ENCODE results near the gene APBB1IP. TPM values are rescaled to one million over a fixed set of nuclear protein-coding genes. Genes with fewer than 3 reads are reported as not detected.
"Not testable (repeated sequence)": the region's sequence is repeated elsewhere in the genome, so short reads cannot be mapped to it uniquely, and the experiment has no call there.

The APBB1IP gene
- total RNA-seq, 1 experiment from 2014 or later, result not detected

DNA sequence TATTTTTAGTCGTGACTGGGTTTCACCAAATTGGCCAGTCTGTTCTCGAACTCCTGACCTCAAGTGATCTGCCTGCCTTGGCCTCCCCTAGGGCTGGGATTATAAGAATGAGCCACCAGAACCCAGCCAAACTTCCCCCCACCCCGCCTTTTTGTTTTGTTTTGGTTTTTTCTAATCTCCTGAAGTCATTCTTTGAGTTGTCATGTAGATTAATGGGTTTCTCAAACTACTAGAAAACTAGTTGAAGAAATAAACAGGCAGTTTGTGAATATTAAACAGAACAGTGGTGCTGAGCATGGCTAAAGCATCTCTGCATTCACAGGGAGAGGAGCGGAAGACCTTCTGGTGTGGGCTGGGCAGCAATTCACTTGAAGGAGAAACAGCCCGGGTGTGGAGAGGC, 151.7 kb downstream of the APBB1IP start:
- in situ Hi-C loops (cut with HindIII; ENCODE audit: low sequenced_read_pairs); DNase-seq (ENCODE audit: low spot score): not testable (repeated sequence)

DNA sequence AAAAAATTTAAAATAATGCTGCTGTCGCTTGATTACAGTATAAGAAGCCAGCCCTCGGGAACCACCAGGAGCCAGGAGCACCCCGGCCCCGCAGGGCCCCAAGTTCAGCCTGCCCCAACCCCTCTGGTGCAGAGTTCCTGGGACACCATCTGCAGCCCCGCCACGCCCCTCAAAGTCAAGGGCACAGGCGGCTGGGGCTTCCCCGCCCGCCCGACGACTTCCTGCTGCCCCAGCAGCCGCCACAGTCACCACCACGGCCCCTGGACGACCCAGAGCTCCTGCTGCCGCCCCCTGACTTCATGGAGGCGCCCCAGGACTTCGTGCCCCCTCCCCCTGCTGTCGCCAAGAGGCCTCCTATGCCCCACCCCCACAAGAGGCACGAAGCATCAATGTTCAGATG, 155.8 kb downstream of the APBB1IP start:
- in situ Hi-C loops (cut with HindIII; ENCODE audit: low sequenced_read_pairs), result no loop called here
- DNase-seq (ENCODE audit: low spot score), result no peak

DNA sequence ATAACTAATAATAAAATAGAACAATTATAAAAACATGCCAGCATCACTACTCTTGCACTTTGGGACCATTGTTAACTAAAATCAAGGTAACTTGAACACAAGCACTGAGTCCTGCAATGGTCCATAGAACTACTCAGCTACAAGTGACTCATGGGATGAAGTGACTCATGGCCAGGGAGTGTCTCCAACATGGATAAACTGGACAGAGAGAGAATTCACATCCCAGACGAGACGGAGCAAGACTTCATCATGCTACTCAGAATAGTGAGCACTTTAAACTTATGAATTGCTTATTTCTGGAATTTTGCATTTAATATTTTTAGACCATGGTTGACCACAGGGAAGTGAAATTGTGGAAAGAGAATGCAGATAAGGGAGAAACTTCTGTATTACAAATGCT, 165.1 kb downstream of the APBB1IP start:
- DNase-seq (ENCODE audit: low spot score); in situ Hi-C loops (cut with HindIII; ENCODE audit: low sequenced_read_pairs): not testable (repeated sequence)

DNA sequence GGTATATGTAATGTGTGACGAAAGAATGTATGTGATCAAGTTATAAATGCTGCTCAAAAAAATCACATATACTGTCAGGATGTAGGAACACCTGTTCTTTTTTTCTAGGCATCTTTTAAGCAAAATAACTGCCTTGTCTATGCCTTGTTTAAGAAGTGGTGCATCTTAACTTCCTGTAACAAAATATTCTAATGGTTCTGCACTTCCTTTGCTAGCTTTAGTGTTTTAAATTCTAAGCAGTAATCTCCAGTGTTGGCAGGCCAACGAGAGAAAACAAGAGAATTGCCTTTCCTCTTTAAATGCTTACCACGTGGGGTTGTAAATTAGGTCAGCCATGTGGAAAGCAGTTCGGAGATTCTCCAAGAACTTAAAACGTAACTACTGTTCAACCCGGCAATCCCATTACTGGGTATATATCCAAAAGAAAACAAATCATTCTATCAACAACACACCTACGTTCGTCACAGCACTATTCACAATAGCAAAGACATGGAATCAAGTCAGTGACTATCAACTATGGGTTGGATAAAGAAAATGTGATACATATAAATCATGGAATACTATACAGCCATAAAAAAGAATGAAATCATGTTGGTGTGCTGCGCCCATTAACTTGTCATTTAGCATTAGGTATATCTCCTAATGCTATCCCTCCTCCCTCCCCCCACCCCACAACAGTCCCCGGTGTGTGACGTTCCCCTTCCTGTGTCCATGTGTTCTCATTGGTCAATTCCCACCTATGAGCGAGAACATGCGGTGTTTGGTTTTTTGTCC, 166.4 kb downstream of the APBB1IP start:
- in situ Hi-C loops (cut with HindIII; ENCODE audit: low sequenced_read_pairs), result not testable (repeated sequence)

DNA sequence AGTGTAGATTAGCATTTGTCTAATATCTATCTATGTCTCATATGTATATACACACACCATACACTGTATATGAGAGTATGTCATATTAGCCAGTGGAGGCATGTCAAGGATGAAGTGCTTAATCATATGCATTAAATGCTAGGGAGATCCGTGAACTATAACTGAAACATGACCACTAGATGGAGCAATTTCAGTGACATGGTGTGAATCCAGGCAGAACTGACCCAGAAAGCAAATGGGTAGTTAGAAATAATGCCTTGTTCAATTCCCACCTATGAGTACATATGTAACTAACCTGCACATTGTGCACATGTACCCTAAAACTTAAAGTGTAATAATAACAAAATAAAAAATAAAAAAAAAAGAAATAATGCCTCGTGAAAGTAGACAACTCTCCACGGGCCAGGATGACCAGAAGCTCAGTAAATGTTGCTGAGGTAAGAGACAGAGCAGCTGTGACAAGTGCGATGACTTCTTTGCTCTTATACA, 168.3 kb downstream of the APBB1IP start:
- peak; percentile 3 for DNase-seq (ENCODE audit: low spot score)
- in situ Hi-C loops (cut with HindIII; ENCODE audit: low sequenced_read_pairs), result not testable (repeated sequence)

More for the DNA sequence above, 166.4 kb downstream of the APBB1IP start:
- peak; percentile 3 for DNase-seq (ENCODE audit: low spot score)

DNA sequence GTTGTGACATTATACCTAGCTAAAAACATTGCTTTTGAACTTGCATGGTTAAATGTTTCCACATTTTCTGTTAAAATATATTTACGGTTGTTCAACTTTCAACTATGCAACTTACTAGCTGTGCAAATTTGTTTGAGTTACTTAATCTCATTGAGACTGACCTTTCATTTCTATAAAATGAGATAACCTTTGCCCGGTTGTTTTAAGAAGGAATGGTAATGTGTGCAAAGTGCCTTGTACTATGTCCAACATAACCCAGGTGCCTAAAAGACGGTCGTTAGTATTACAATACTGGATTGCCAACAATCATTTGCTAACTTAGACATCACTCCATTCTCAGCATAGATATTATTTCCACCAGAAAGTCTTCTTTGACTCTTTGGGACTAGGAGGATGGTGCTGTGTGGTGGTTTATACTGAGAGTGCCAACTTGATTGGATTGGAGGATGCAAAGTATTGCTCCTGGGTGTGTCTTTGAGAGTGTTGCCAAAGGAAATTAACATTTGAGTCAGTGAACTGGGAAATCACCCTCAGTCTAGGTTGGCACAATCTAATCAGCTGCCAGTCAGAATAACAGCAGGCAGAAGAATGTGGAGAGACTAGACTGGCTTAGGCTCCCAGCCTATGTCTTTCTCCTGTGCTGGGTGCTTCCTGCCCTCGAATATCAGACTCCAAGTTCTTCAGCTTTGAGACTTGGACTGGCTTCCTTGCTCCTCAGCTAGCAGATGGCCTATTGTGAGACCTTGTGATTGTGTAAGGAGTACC, 174.2 kb downstream of the APBB1IP start:
- DNase-seq (ENCODE audit: low spot score), result no peak
- in situ Hi-C loops (cut with HindIII; ENCODE audit: low sequenced_read_pairs), result no loop called here

Other genes with a start within 250 kb of the APBB1IP start
- not detected in 2 replicates for gene GAD2, start 221.6 kb upstream of the APBB1IP start, total RNA-seq (2014; rRNA removed; shearing (Covaris generic))